ENCODE measurements around the gene CLIP1. TPM values are rescaled to one million over a fixed set of nuclear protein-coding genes. Genes with fewer than 3 reads are reported as not detected.

The CLIP1 gene
- total and polyA plus RNA-seq, 2 of the 8 experiments (the other 6 are each of a cell fraction or from before 2014, with no cell fraction given), result 19.0 to 27.6 TPM

DNA sequence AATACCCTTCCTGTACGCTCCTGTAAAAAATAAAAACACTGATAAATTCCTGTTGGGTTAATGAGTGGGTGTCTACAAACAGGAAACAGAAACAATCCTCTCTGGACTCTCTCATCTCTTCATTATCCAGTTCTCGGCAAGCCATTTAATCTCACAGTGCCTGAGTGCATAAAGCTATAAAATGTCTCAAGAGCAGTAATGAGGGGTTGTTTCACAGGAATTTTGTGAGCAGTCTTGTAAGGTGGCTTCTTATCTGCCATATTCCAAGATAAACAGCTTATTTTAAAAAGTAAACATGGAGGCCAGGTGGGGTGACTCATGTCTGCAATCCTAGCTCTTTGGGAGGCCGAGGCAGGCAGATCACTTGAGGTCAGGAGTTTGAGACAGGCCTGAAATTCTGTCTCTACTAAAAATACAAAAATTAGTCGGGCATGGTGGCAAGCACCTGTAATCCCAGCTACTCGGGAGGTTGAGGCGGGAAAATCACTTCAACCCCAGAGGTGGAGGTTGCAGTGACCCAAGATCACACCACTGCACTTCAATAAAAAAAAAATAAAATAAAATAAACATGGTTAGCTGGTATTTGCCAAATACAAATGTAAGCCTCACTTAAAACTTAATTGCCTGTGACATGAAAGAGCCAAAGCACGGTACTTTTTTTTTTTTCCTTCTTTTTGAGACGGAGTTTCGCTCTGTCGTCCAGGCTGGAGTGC lies 54.0 kb downstream of the CLIP1 start (continued):
- TF ChIP-seq CBX5 (IDR thresholded peaks at IDR 0.05; ENCODE audit: low read depth, low read length) (no peak), YY1 (IDR thresholded peaks at IDR 0.05; ENCODE audit: low read depth, low read length) (no peak), JUN (IDR thresholded peaks at IDR 0.05; ENCODE audit: low read depth, low read length) (no peak), TAF7 (optimal IDR thresholded peaks at IDR 0.05; ENCODE audit: borderline replicate concordance, low read depth, low read length) (no peak)

All from H1 (cell line).